ENCODE results near the gene HBEGF.

- TF ChIP-seq MAX (IDR thresholded peaks at IDR 0.05; ENCODE audit: low read depth, low read length): no peak
- no peak for TF ChIP-seq RFX5 (IDR thresholded peaks at IDR 0.05; ENCODE audit: low read depth, low read length)
- TF ChIP-seq SMARCA5 (IDR thresholded peaks at IDR 0.05): no peak
- no peak for TF ChIP-seq EP300 (IDR thresholded peaks at IDR 0.05; ENCODE audit: borderline replicate concordance in 1 of 2, control insufficient read depth in 1 of 2, low read depth in 2 of 2, low read length in 2 of 2)
- no peak for TF ChIP-seq CBX5 (IDR thresholded peaks at IDR 0.05; ENCODE audit: low read depth)
- TF ChIP-seq FOXM1 (IDR thresholded peaks at IDR 0.05; ENCODE audit: low read depth, low read length): no peak
- TF ChIP-seq YY1 (IDR thresholded peaks at IDR 0.05; ENCODE audit: low read depth, low read length): no peak
- TF ChIP-seq TAF1 (IDR thresholded peaks at IDR 0.05; ENCODE audit: borderline replicate concordance, low read depth, low read length): no peak
- TF ChIP-seq SREBF1 (IDR thresholded peaks at IDR 0.05; ENCODE audit: low read length): no peak
- no peak for TF ChIP-seq RAD51 (IDR thresholded peaks at IDR 0.05)
- no peak for TF ChIP-seq REST (IDR thresholded peaks at IDR 0.05; ENCODE audit: low read depth, low read length)
- TF ChIP-seq BRCA1 (IDR thresholded peaks at IDR 0.05; ENCODE audit: low read depth, low read length): no peak
Measured at GRCh38 chr5:140310434-140310833, 36.0 kb downstream of the HBEGF start.

Data from GM12878 (cell line).